Measurements from ENCODE around the gene SP5. TPM values are rescaled to one million over a fixed set of nuclear protein-coding genes. Genes with fewer than 3 reads are reported as not detected.
A peak's percentile ranks its signal among the peaks of the same experiment; 100 is the strongest.

SP5 gene
- total RNA-seq, 2 donors from 2014 or later: 0.19 TPM; not detected in 1

GRCh38 chr2:170701011-170701410 lies 14.1 kb upstream of the SP5 start:
- ATAC-seq (no peak), DNase-seq (ENCODE audit: low spot score in 2 of 2) (no peak)
- H3K9me3 Mint-ChIP-seq: peaks cover 5% of the 10 kb centered on the region in 2 donors

GRCh38 chr2:170703776-170704476 lies 11.2 kb upstream of the SP5 start:
- Mint-ChIP-seq H3K36me3 (peaks cover 0 to 5% of the 10 kb centered on the region in 2 donors), H3K9me3 (peaks cover 5% of the 10 kb centered on the region in 2 donors), H3K27ac (no peak overlapping the region)
- DNase-seq (ENCODE audit: low spot score in 2 of 2) (no peak), ATAC-seq (no peak)

More at GRCh38 chr2:170701011-170701410, 14.1 kb upstream of the SP5 start:
- Mint-ChIP-seq H3K36me3 (peaks cover 0 to 5% of the 10 kb centered on the region in 2 donors), H3K27ac (peak overlapping the region in 1 of 2 donors; percentile 24)

GRCh38 chr2:170707821-170708795 lies 7.0 kb upstream of the SP5 start:
- Mint-ChIP-seq H3K27ac (no peak overlapping the region), H3K36me3 (peaks cover 0 to 14% of the 10 kb centered on the region in 2 donors), H3K9me3 (peaks cover 1% of the 10 kb centered on the region in 2 donors)
- DNase-seq (ENCODE audit: low spot score in 2 of 2) (no peak), ATAC-seq (no peak)

GRCh38 chr2:170710609-170710979 lies 4.5 kb upstream of the SP5 start:
- Mint-ChIP-seq H3K27ac (no peak overlapping the region), H3K9me3 (no peaks in the 10 kb centered on the region), H3K36me3 (peaks cover 0 to 13% of the 10 kb centered on the region in 2 donors)
- no peak for ATAC-seq
- DNase-seq (ENCODE audit: low spot score in 2 of 2): no peak

GRCh38 chr2:170711196-170711773 lies 3.9 kb upstream of the SP5 start:
- no peak for ATAC-seq
- H3K9me3 Mint-ChIP-seq: no peaks in the 10 kb centered on the region
- no peak overlapping the region for H3K27ac Mint-ChIP-seq
- DNase-seq (ENCODE audit: low spot score in 2 of 2): no peak
- H3K36me3 Mint-ChIP-seq: peaks cover 0 to 13% of the 10 kb centered on the region in 2 donors

- Mint-ChIP-seq H3K36me3 (peaks cover 0 to 13% of the 10 kb centered on the region in 2 donors), H3K27ac (peak overlapping the region in 1 of 2 donors; percentile 36)
- peak in 1 of 2 donors; percentile 25 for DNase-seq (ENCODE audit: low spot score in 2 of 2)
Observed at GRCh38 chr2:170711774-170712652, 3.1 kb upstream of the SP5 start.

GRCh38 chr2:170712653-170713542 lies 2.2 kb upstream of the SP5 start:
- H3K36me3 Mint-ChIP-seq: peaks cover 3 to 13% of the 10 kb centered on the region in 2 donors
- no peak overlapping the region for H3K27ac Mint-ChIP-seq
- DNase-seq (ENCODE audit: low spot score in 2 of 2): no peak
- no peak for ATAC-seq
- H3K9me3 Mint-ChIP-seq: no peaks in the 10 kb centered on the region

More at GRCh38 chr2:170711774-170712652, 3.1 kb upstream of the SP5 start:
- H3K9me3 Mint-ChIP-seq: no peaks in the 10 kb centered on the region
- no peak for ATAC-seq

- Mint-ChIP-seq H3K27ac (no peak overlapping the region), H3K9me3 (no peaks in the 10 kb centered on the region), H3K36me3 (peaks cover 7 to 13% of the 10 kb centered on the region in 2 donors)
- peak in 1 of 2 donors; percentile 25 for DNase-seq (ENCODE audit: low spot score in 2 of 2)
- ATAC-seq: no peak
Observed at GRCh38 chr2:170713543-170714380, 1.4 kb upstream of the SP5 start.

- no peaks in the 10 kb centered on the region for H3K9me3 Mint-ChIP-seq
- peaks cover 7 to 13% of the 10 kb centered on the region in 2 donors for H3K36me3 Mint-ChIP-seq
- peak overlapping the region in 1 of 2 donors; percentile 36 for H3K27ac Mint-ChIP-seq
- ATAC-seq (peak; percentile 57 to 66), DNase-seq (ENCODE audit: low spot score in 2 of 2) (peak in 1 of 2 donors; percentile 16)
Observed at GRCh38 chr2:170714381-170715061, 616 bp upstream of the SP5 start.

GRCh38 chr2:170715932-170716777 lies 1.0 kb downstream of the SP5 start:
- DNase-seq (ENCODE audit: low spot score in 2 of 2): peak in 1 of 2 donors; percentile 23
- H3K36me3 Mint-ChIP-seq: peaks cover 4 to 7% of the 10 kb centered on the region in 2 donors
- no peak overlapping the region for H3K27ac Mint-ChIP-seq
- no peaks in the 10 kb centered on the region for H3K9me3 Mint-ChIP-seq
- ATAC-seq: peak in 1 of 2 donors; percentile 3

GRCh38 chr2:170716851-170717598 lies 1.9 kb downstream of the SP5 start:
- ATAC-seq: peak in 1 of 2 donors; percentile 50
- no peaks in the 10 kb centered on the region for H3K9me3 Mint-ChIP-seq
- DNase-seq (ENCODE audit: low spot score in 2 of 2): peak in 1 of 2 donors; percentile 64
- peaks cover 4 to 7% of the 10 kb centered on the region in 2 donors for H3K36me3 Mint-ChIP-seq
- peak overlapping the region in 1 of 2 donors; percentile 22 for H3K27ac Mint-ChIP-seq

- ATAC-seq (no peak), DNase-seq (ENCODE audit: low spot score in 2 of 2) (no peak)
- peaks cover under 1 to 7% of the 10 kb centered on the region in 2 donors for H3K36me3 Mint-ChIP-seq
- H3K27ac Mint-ChIP-seq: peak overlapping the region in 1 of 2 donors; percentile 22
- no peaks in the 10 kb centered on the region for H3K9me3 Mint-ChIP-seq
Observed at GRCh38 chr2:170717599-170717963, 2.4 kb downstream of the SP5 start.
